Prostate gland (tissue), 2 donors: Measurements from ENCODE around the gene TRIM37.

Source experiments
- CTCF ChIP-seq, 4 experiments: fragments of 200-600 bp in 2 of 4; fragments of 450-650 bp in 2 of 4; sonication (generic) in 2 of 4; IDR thresholded peaks; 1 replicate in 3 of 4; 2 replicates in 1 of 4; pipeline ENCODE4 v1.5.1; 2016 to 2019; ENCODE audit warnings: antibody characterized with exemption in 4 of 4, mild to moderate bottlenecking in 2 of 4, moderate library complexity in 2 of 4
- POLR2A ChIP-seq: fragments of 450-650 bp; IDR thresholded peaks from one replicate; pipeline ENCODE4 v1.6.1; 2016; ENCODE audit warnings: antibody characterized with exemption, mild to moderate bottlenecking
- POLR2AphosphoS5 ChIP-seq: sonication (generic); formaldehyde crosslinking; IDR thresholded peaks from one replicate; pipeline ENCODE4 v1.6.1; 2017; ENCODE audit warnings: antibody characterized with exemption

- TF ChIP-seq CTCF (IDR thresholded peaks at IDR 0.05) (peak in 3 of 4 experiments; percentile 11 to 34 (median 18)), POLR2A (no peak), POLR2AphosphoS5 (peak; percentile 89)
Measured at GRCh38 chr17:58960068-58960467, 146.6 kb downstream of the TRIM37 start.
